Progenitor cell of endocrine pancreas (in vitro differentiated cells): ENCODE results near the gene PPARD. TPM values are rescaled to one million over a fixed set of nuclear protein-coding genes. Genes with fewer than 3 reads are reported as not detected.

Experiments
- DNase-seq: peaks from one replicate; pipeline ENCODE4 v3.0.0; 2021; ENCODE audit warnings: low spot score; ENCODE audit not compliant: unreplicated experiment
- H3K27ac Mint-ChIP-seq: 2 replicates; pipeline ENCODE4 v1.8.0; 2021; ENCODE audit warnings: mild to moderate bottlenecking, moderate library complexity, mixed read lengths
- H3K27me3 Mint-ChIP-seq: 2 replicates; pipeline ENCODE4 v1.8.0; 2021; ENCODE audit warnings: mixed read lengths
- H3K36me3 Mint-ChIP-seq: 2 replicates; pipeline ENCODE4 v1.8.0; 2022; ENCODE audit warnings: mixed read lengths; ENCODE audit not compliant: insufficient read depth
- H3K4me1 Mint-ChIP-seq: 2 replicates; pipeline ENCODE4 v1.8.0; 2021; ENCODE audit warnings: low read depth, mixed read lengths
- H3K4me3 Mint-ChIP-seq: 2 replicates; pipeline ENCODE4 v1.8.0; 2021; ENCODE audit warnings: low read depth, mild to moderate bottlenecking, moderate library complexity, mixed read lengths
- H3K9me3 Mint-ChIP-seq: 2 replicates; pipeline ENCODE4 v1.8.0; 2021; ENCODE audit warnings: low read depth, mixed read lengths
- CTCF ChIP-seq: fragments of 200-600 bp; sonication (generic); IDR thresholded peaks from one replicate; pipeline ENCODE4 v1.5.0; 2021; ENCODE audit warnings: antibody characterized with exemption, mild to moderate bottlenecking; ENCODE audit not compliant: unreplicated experiment
- total RNA-seq: library from RNA; stranded (reverse); gene quantifications from 2 replicates; pipeline ENCODE4 v1.2.1, GENCODE V29; 2021

Gene PPARD
- total RNA-seq, 1 donor from 2014 or later: 13.9 TPM

DNA sequence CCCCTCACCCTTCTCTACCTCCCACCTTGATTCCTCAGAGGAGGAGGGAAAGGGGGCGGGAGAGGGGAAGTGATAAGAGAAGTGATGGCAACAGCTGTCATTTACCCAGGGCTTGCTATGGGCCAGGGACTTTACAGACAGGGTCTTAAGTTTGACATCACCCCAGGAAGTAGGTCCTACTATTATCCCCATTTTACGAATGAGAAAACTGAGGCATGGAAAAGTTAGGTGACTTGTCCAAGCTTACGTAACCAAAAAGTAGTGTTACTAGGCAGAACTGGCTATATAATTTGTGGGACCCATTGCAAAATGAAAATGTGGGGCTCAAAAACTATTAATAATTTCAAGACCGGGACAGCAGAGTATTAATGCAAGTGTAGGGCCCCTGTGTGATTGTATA, 99.3 kb downstream of the PPARD start:
- no peaks in the 10 kb centered on the region for H3K4me1 Mint-ChIP-seq
- no peak for DNase-seq
- H3K27ac Mint-ChIP-seq: no peak overlapping the region
- no peak for TF ChIP-seq CTCF
- H3K4me3 Mint-ChIP-seq: no peak overlapping the region
- H3K9me3 Mint-ChIP-seq: no peaks in the 10 kb centered on the region
- H3K36me3 Mint-ChIP-seq: no peaks in the 10 kb centered on the region
- H3K27me3 Mint-ChIP-seq: no peaks in the 10 kb centered on the region

- Mint-ChIP-seq H3K4me1 (no peaks in the 10 kb centered on the region), H3K4me3 (no peak overlapping the region), H3K9me3 (no peaks in the 10 kb centered on the region), H3K27me3 (no peaks in the 10 kb centered on the region), H3K27ac (no peak overlapping the region), H3K36me3 (no peaks in the 10 kb centered on the region)
- DNase-seq: no peak
- TF ChIP-seq CTCF: no peak
Observed at GRCh38 chr6:35442693-35443092, 100.3 kb downstream of the PPARD start.

GRCh38 chr6:35443341-35444030, 101.1 kb downstream of the PPARD start:
- no peak for DNase-seq

GRCh38 chr6:35445691-35446090, 103.3 kb downstream of the PPARD start:
- no peak overlapping the region for H3K4me3 Mint-ChIP-seq

More at GRCh38 chr6:35443341-35444030, 101.1 kb downstream of the PPARD start:
- Mint-ChIP-seq H3K9me3 (no peaks in the 10 kb centered on the region), H3K4me3 (no peak overlapping the region), H3K36me3 (no peaks in the 10 kb centered on the region), H3K4me1 (no peaks in the 10 kb centered on the region), H3K27ac (no peak overlapping the region), H3K27me3 (no peaks in the 10 kb centered on the region)
- no peak for TF ChIP-seq CTCF

DNA sequence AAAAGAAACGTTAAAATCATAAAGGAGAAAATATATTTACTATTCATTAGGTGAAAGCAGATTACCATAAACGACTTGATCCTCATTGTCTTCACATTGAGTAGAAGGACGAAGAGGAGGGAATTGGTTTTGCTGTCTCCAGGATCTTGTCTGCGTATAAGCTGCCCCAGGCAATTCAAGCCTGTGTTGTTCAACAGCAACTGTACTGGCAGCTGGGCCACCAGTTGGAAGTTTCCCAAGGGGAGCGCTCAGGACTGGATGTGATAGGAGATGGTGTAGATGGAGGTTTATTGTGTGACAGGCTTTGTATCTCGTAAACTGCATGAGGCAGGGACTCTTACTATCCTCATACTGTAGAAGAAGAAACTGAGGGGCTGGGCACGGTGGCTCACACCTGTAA, 105.8 kb downstream of the PPARD start:
- DNase-seq: no peak
- H3K36me3 Mint-ChIP-seq: no peaks in the 10 kb centered on the region
- H3K9me3 Mint-ChIP-seq: no peaks in the 10 kb centered on the region
- no peak overlapping the region for H3K27ac Mint-ChIP-seq
- no peak overlapping the region for H3K4me3 Mint-ChIP-seq
- no peak for TF ChIP-seq CTCF
- H3K27me3 Mint-ChIP-seq: peaks cover 18% of the 10 kb centered on the region
- peaks cover 4% of the 10 kb centered on the region for H3K4me1 Mint-ChIP-seq

More at GRCh38 chr6:35445691-35446090, 103.3 kb downstream of the PPARD start:
- no peak for TF ChIP-seq CTCF
- DNase-seq: no peak
- no peaks in the 10 kb centered on the region for H3K9me3 Mint-ChIP-seq
- H3K27me3 Mint-ChIP-seq: peaks cover 7% of the 10 kb centered on the region
- no peak overlapping the region for H3K27ac Mint-ChIP-seq
- H3K4me1 Mint-ChIP-seq: no peaks in the 10 kb centered on the region
- H3K36me3 Mint-ChIP-seq: no peaks in the 10 kb centered on the region
